K562 (cell line): ENCODE results near the gene SH3TC2. TPM values are rescaled to one million over a fixed set of nuclear protein-coding genes. Genes with fewer than 3 reads are reported as not detected.

Experiments
- ATAC-seq: fragments of 200-7000 bp; cut with Tn5 transposase; 3 replicates; pipeline ENCODE4 v1.9.1; 2020; ENCODE audit warnings: moderate library complexity
- BruUV-seq: library from RNA; stranded (reverse); fragments of 400-500 nt; replicated peaks from 2 replicates; lab custom pipeline; 2021; lab: Mats Ljungman, UMichigan
- CTCF ChIA-PET: fragments of 300-600 bp; formaldehyde crosslinking; extraction: SDS; loops from one replicate; lab custom pipeline; 2021; ENCODE audit warnings: low intra/inter-chr PET ratio; lab: Yijun Ruan, JAX
- POLR2A ChIA-PET: fragments of 300-600, 350-650 bp; sonication (Branson Sonifier 250); formaldehyde crosslinking; extraction: SDS; loops from one replicate; lab custom pipeline; 2021; ENCODE audit warnings: antibody characterized with exemption, inconsistent platforms; lab: Yijun Ruan, JAX
- DNase-seq, 4 experiments: peaks; one replicate each; pipeline versions ENCODE4 v3.0.0 to v3.0.0-alpha.2; 2011 to 2018; ENCODE audit warnings: low spot score in 3 of 4, mixed read lengths in 3 of 4; ENCODE audit errors: extremely low read depth in 1 of 4
- FAIRE-seq: peaks from 2 replicates; lab custom pipeline; 2011; peaks lifted over from hg19 to GRCh38; lab: Jason Lieb, UNC
- H2AFZ ChIP-seq: 2 replicates; pipeline ENCODE4 v1.6.0; 2011; ENCODE audit warnings: low read depth, low read length, control low read depth, inconsistent platforms
- H3K27ac ChIP-seq: fragments of 200-600 bp; 3 replicates; pipeline ENCODE4 v1.8.0; 2011; ENCODE audit warnings: low read depth, mild to moderate bottlenecking, control low read depth, inconsistent platforms, low read length, moderate library complexity, mixed read lengths; ENCODE audit errors: extremely low read depth
- H3K27me3 ChIP-seq, 2 experiments: fragments of 300-600 bp in 1 of 2; 2 replicates in 1 of 2; 3 replicates in 1 of 2; pipeline versions ENCODE4 v1.6.0 to v1.8.0; 2011; ENCODE audit warnings: inconsistent platforms in 2 of 2, low read length in 2 of 2, mild to moderate bottlenecking in 1 of 2, mixed read lengths in 1 of 2, moderate library complexity in 1 of 2; ENCODE audit not compliant: control insufficient read depth in 2 of 2, insufficient read depth in 2 of 2
- H3K36me3 ChIP-seq: fragments of 300-600 bp; 3 replicates; pipeline ENCODE4 v1.8.0; 2011; ENCODE audit warnings: mild to moderate bottlenecking, low read length, inconsistent platforms; ENCODE audit not compliant: control insufficient read depth, insufficient read depth
- H3K4me1 ChIP-seq, 2 experiments: fragments of 200-600 bp in 1 of 2; replicated peaks in 1 of 2; 2 replicates in 1 of 2; 3 replicates in 1 of 2; pipeline versions ENCODE4 v1.5.1 to v1.8.0; 2011; ENCODE audit warnings: inconsistent platforms in 2 of 2, low read length in 2 of 2, mild to moderate bottlenecking in 1 of 2, mixed read lengths in 1 of 2, moderate library complexity in 1 of 2; ENCODE audit not compliant: control insufficient read depth in 2 of 2, insufficient read depth in 2 of 2
- H3K4me2 ChIP-seq: 2 replicates; pipeline ENCODE4 v1.6.1; 2011; ENCODE audit warnings: low read length, control low read depth, inconsistent platforms, mixed read lengths; ENCODE audit not compliant: insufficient read depth
- H3K4me3 ChIP-seq: fragments of 200-600 bp; sonication (generic), shearing (Covaris generic); 2 replicates; pipeline ENCODE4 v1.5.1; 2016; ENCODE audit warnings: control low read depth, inconsistent platforms
- H3K79me2 ChIP-seq: fragments of 200-600 bp; 3 replicates; pipeline ENCODE4 v1.8.0; 2011; ENCODE audit warnings: low read length, inconsistent platforms; ENCODE audit not compliant: control insufficient read depth, insufficient read depth
- H3K9ac ChIP-seq, 2 experiments: 2 replicates each; pipeline versions ENCODE4 v1.6.0 to v1.6.1; 2011; ENCODE audit warnings: low read depth in 2 of 2, low read length in 2 of 2, control low read depth in 1 of 2, inconsistent platforms in 1 of 2, mild to moderate bottlenecking in 1 of 2, mixed read lengths in 1 of 2; ENCODE audit not compliant: insufficient read depth in 1 of 2
- H3K9me1 ChIP-seq: one replicate; pipeline ENCODE4 v1.6.0; 2011; ENCODE audit warnings: inconsistent platforms, mild to moderate bottlenecking, low read length, moderate library complexity; ENCODE audit not compliant: control insufficient read depth, insufficient read depth
- H3K9me3 ChIP-seq: replicated peaks from 2 replicates; pipeline ENCODE4 v1.5.1; 2011; ENCODE audit warnings: low read depth, low read length, inconsistent platforms; ENCODE audit not compliant: control insufficient read depth, insufficient read depth
- H4K20me1 ChIP-seq: replicated peaks from 2 replicates; pipeline ENCODE4 v1.6.1; 2011; ENCODE audit warnings: low read length, inconsistent platforms, mixed read lengths; ENCODE audit not compliant: control insufficient read depth, insufficient read depth
- ATF3 ChIP-seq, 2 experiments: fragments of 450-650 bp in 1 of 2; sonication (generic) in 1 of 2; formaldehyde crosslinking in 1 of 2; IDR thresholded peaks in 1 of 2; conservative IDR thresholded peaks in 1 of 2; 2 replicates each; pipeline versions ENCODE4 v1.6.1 to v1.8.1; 2016 to 2023; ENCODE audit warnings: mild to moderate bottlenecking in 2 of 2, moderate library complexity in 2 of 2, inconsistent platforms in 1 of 2, missing genetic modification reagents in 1 of 2
- FOSL1 ChIP-seq: fragments of 200-800 bp; sonication (Bioruptor generic); conservative IDR thresholded peaks from 2 replicates; pipeline ENCODE4 v1.6.1; 2016; ENCODE audit warnings: missing genetic modification characterization, missing compliant biosample characterization
- HBP1 ChIP-seq: fragments of 450-650 bp; formaldehyde crosslinking; IDR thresholded peaks from 2 replicates; pipeline ENCODE4 v1.4.0; 2022; ENCODE audit warnings: missing genetic modification characterization
- PHTF2 ChIP-seq: fragments of 250-450 bp; sonication (Bioruptor Pico); IDR thresholded peaks from 2 replicates; pipeline ENCODE4 v1.5.0; 2021; ENCODE audit warnings: mild to moderate bottlenecking
- ZFX ChIP-seq: sonication (generic); formaldehyde crosslinking; IDR thresholded peaks from 2 replicates; pipeline ENCODE4 v1.8.0; 2022; ENCODE audit warnings: mild to moderate bottlenecking, missing genetic modification reagents, moderate library complexity
- WGBS: fragments of 100-300 bp; shearing (Covaris generic); methylation state at CpG from one replicate; pipeline ENCODE4 v1.1.6; 2016; ENCODE audit warnings: low coverage, mixed read lengths; ENCODE audit not compliant: insufficient coverage; ENCODE audit errors: missing lambda C conversion rate; 5-methylcytosine and 5-hydroxymethylcytosine counted together
- in situ Hi-C: fragments of 300-500 bp; cut with MboI; formaldehyde crosslinking; loops from 4 replicates; pipeline ENCODE4 v1.15.0; 2018; ENCODE audit warnings: inconsistent platforms, mixed read lengths
- intact Hi-C: fragments of 100-400 bp; cut with micrococcal nuclease; formaldehyde crosslinking; loops from 2 replicates; pipeline ENCODE4 v1.14.2; 2022
- polyA plus RNA-seq, 8 experiments: library from polyadenylated mRNA; depleted of rRNA in 4 of 8; stranded (reverse) in 5 of 8; unstranded in 3 of 8; fragments of >200 nt; fragmentation: Nextera tagmentation in 2 of 8; fragmentation: Illumina TruSeq in 1 of 8; extraction: Ambion mirVana in 2 of 8; extraction: Trizol in 1 of 8; gene quantifications; 2 replicates each; pipeline versions ENCODE4 v1.2.1 to v1.2.3, GENCODE V29; 2011 to 2014; ENCODE audit warnings: inconsistent platforms in 1 of 8, missing spikeins in 1 of 8
- total RNA-seq, 7 experiments: library from RNA; depleted of rRNA in 6 of 7; stranded (reverse); fragments of >200 nt in 6 of 7; fragmentation: Illumina TruSeq in 2 of 7; extraction: Trizol in 2 of 7; gene quantifications; 2 replicates each; pipeline versions ENCODE4 v1.2.1 to v1.2.3, GENCODE V29; 2011 to 2021; ENCODE audit warnings: low replicate concordance in 1 of 7

The SH3TC2 gene
- total and polyA plus RNA-seq, 9 of the 15 experiments (the other 6 are each of a cell fraction or from before 2014, with no cell fraction given): 0.03 to 0.80 (median 0.55) TPM; not detected in 1

GRCh38 chr5:149073213-149073612 lies 10.4 kb upstream of the SH3TC2 start:
- no TSS peak for BruUV-seq
- FAIRE-seq: no peak
- POLR2A ChIA-PET: no interaction called here
- Histone ChIP-seq H4K20me1 (no peaks in the 10 kb centered on the region), H3K9me3 (no peaks in the 10 kb centered on the region), H3K9me1 (no peaks in the 10 kb centered on the region), H3K27me3 (peaks cover 0 to 4% of the 10 kb centered on the region in 2 experiments; a peak in 1 of 5 replicates), H3K4me3 (no peak overlapping the region), H3K4me2 (no peak overlapping the region), H2AFZ (no peak overlapping the region), H3K27ac (no peak overlapping the region), H3K9ac (no peak overlapping the region), H3K79me2 (no peaks in the 10 kb centered on the region), H3K4me1 (no peaks in the 10 kb centered on the region; a peak in 1 of 5 replicates), H3K36me3 (no peaks in the 10 kb centered on the region)
- TF ChIP-seq FOSL1 (tag): peak; percentile 50; the same call in 1 of the 2 replicates
- TF ChIP-seq HBP1 (CRISPR knock-in tag): no peak
- TF ChIP-seq ZFX: no peak
- peak; percentile 17; the same call in 1 of the 2 replicates for TF ChIP-seq ATF3 (IDR thresholded peaks at IDR 0.05)
- no peak for TF ChIP-seq ATF3 (CRISPR knock-in tag; conservative IDR thresholded peaks at IDR 0.05)
- no peak for TF ChIP-seq PHTF2 (CRISPR knock-in tag)
- CTCF ChIA-PET: no interaction called here
- intact Hi-C loops: no loop called here
- in situ Hi-C loops: no loop called here
- 4% methylated on average over 1 of the region's 1 CpG for WGBS
- no peak for DNase-seq
- ATAC-seq: no peak
